WTC11 (cell line): ENCODE results near the gene LOXL1. TPM values are rescaled to one million over a fixed set of nuclear protein-coding genes. Genes with fewer than 3 reads are reported as not detected.

Experiments
- ATAC-seq: fragments of 200-7000 bp; cut with Tn5 transposase; 2 replicates; pipeline ENCODE4 v1.10.0; 2021; ENCODE audit warnings: mild to moderate bottlenecking, moderate library complexity
- CTCF ChIA-PET: fragments of 300-600 bp; sonication (Branson Sonifier 250); formaldehyde crosslinking; loops from one replicate; lab custom pipeline; 2021; ENCODE audit warnings: antibody characterized with exemption; lab: Charles Lee
- POLR2A ChIA-PET: fragments of 350-600 bp; sonication (Branson Sonifier 250); formaldehyde crosslinking; loops from one replicate; lab custom pipeline; 2021; ENCODE audit warnings: antibody characterized with exemption; lab: Charles Lee
- DNase-seq: peaks from one replicate; pipeline ENCODE4 v3.0.0; 2021; ENCODE audit warnings: low spot score
- H3K27ac Mint-ChIP-seq: 2 replicates; pipeline ENCODE4 v1.8.0; 2021; ENCODE audit warnings: mixed read lengths
- H3K27me3 Mint-ChIP-seq: 2 replicates; pipeline ENCODE4 v1.8.0; 2021; ENCODE audit warnings: low read depth, mild to moderate bottlenecking, moderate library complexity, mixed read lengths
- H3K36me3 Mint-ChIP-seq: 2 replicates; pipeline ENCODE4 v1.8.0; 2021; ENCODE audit warnings: mixed read lengths
- H3K4me1 Mint-ChIP-seq: 2 replicates; pipeline ENCODE4 v1.8.0; 2022; ENCODE audit warnings: mixed read lengths
- H3K4me3 Mint-ChIP-seq: 2 replicates; pipeline ENCODE4 v1.8.0; 2021; ENCODE audit warnings: mild to moderate bottlenecking, moderate library complexity, mixed read lengths
- H3K9me3 Mint-ChIP-seq: 2 replicates; pipeline ENCODE4 v1.8.0; 2021; ENCODE audit warnings: mixed read lengths
- CBFB ChIP-seq: sonication (generic); formaldehyde crosslinking; IDR thresholded peaks from 2 replicates; pipeline ENCODE4 v1.8.1; 2022; ENCODE audit warnings: mild to moderate bottlenecking, low read depth, missing genetic modification reagents
- CREM ChIP-seq: sonication (generic); formaldehyde crosslinking; IDR thresholded peaks from 2 replicates; pipeline ENCODE4 v1.8.1; 2022; ENCODE audit warnings: mild to moderate bottlenecking, missing genetic modification reagents, moderate library complexity
- ELF4 ChIP-seq: sonication (generic); formaldehyde crosslinking; IDR thresholded peaks from 2 replicates; pipeline ENCODE4 v1.8.1; 2022; ENCODE audit warnings: low read depth, mild to moderate bottlenecking, moderate library complexity, missing genetic modification reagents
- EMX1 ChIP-seq: fragments of 250-450 bp; sonication (Bioruptor Pico); IDR thresholded peaks from 2 replicates; pipeline ENCODE4 v1.8.0; 2021; ENCODE audit warnings: mild to moderate bottlenecking
- ETV6 ChIP-seq: sonication (generic); formaldehyde crosslinking; IDR thresholded peaks from 2 replicates; pipeline ENCODE4 v1.8.1; 2022; ENCODE audit warnings: mild to moderate bottlenecking, missing genetic modification reagents
- GRHL2 ChIP-seq: fragments of 250-450 bp; sonication (Bioruptor Pico); IDR thresholded peaks from 2 replicates; pipeline ENCODE4 v1.8.0; 2022; ENCODE audit warnings: mild to moderate bottlenecking, moderate library complexity; ENCODE audit not compliant: insufficient replicate concordance, severe bottlenecking
- GTF2I ChIP-seq: fragments of 250-450 bp; sonication (Bioruptor Pico); conservative IDR thresholded peaks from 2 replicates; pipeline ENCODE4 v1.4.0; 2021; ENCODE audit warnings: mild to moderate bottlenecking
- MYBL2 ChIP-seq: sonication (generic); formaldehyde crosslinking; IDR thresholded peaks from 2 replicates; pipeline ENCODE4 v1.8.1; 2023; ENCODE audit warnings: mild to moderate bottlenecking, moderate library complexity, missing genetic modification reagents
- NR1H2 ChIP-seq: sonication (generic); formaldehyde crosslinking; IDR thresholded peaks from 2 replicates; pipeline ENCODE4 v1.9.0; 2021; ENCODE audit warnings: mild to moderate bottlenecking, moderate library complexity, missing genetic modification reagents
- NR3C1 ChIP-seq: sonication (generic); formaldehyde crosslinking; conservative IDR thresholded peaks from 2 replicates; pipeline ENCODE4 v1.8.1; 2023; ENCODE audit warnings: low read depth, mild to moderate bottlenecking, missing genetic modification reagents
- OVOL2 ChIP-seq: fragments of 250-450 bp; sonication (Bioruptor Pico); IDR thresholded peaks from 2 replicates; pipeline ENCODE4 v1.9.0; 2021; ENCODE audit warnings: mild to moderate bottlenecking, borderline replicate concordance
- SMAD3 ChIP-seq: sonication (generic); formaldehyde crosslinking; IDR thresholded peaks from 2 replicates; pipeline ENCODE4 v1.8.0; 2022; ENCODE audit warnings: missing genetic modification reagents, mild to moderate bottlenecking, borderline replicate concordance
- ZNF396 ChIP-seq: fragments of 250-450 bp; sonication (Bioruptor Pico); IDR thresholded peaks from 2 replicates; pipeline ENCODE4 v1.8.0; 2021; ENCODE audit warnings: mild to moderate bottlenecking, moderate library complexity, borderline replicate concordance
- total RNA-seq: library from RNA; stranded (reverse); gene quantifications from 3 replicates; pipeline ENCODE4 v1.2.3, GENCODE V29; 2021
- TF ChIP-seq, protein P1 (sequence below): sonication (generic); formaldehyde crosslinking; IDR thresholded peaks from 2 replicates; pipeline ENCODE4 v1.8.1; 2022; ENCODE audit warnings: low read depth, mild to moderate bottlenecking, moderate library complexity, missing genetic modification reagents, borderline replicate concordance
- TF ChIP-seq, protein P2 (sequence below): sonication (generic); formaldehyde crosslinking; IDR thresholded peaks from 2 replicates; pipeline ENCODE4 v1.8.1; 2023; ENCODE audit warnings: mild to moderate bottlenecking, missing genetic modification reagents
- TF ChIP-seq, protein P3 (sequence below): sonication (generic); formaldehyde crosslinking; IDR thresholded peaks from 2 replicates; pipeline ENCODE4 v1.8.1; 2023; ENCODE audit warnings: mild to moderate bottlenecking, missing genetic modification reagents
- TF ChIP-seq, protein P4 (sequence below): fragments of 200-600 bp; IDR thresholded peaks from 2 replicates; pipeline ENCODE4 v1.8.0; 2022; ENCODE audit warnings: antibody characterized with exemption
- TF ChIP-seq, protein P5 (sequence below): sonication (generic); formaldehyde crosslinking; IDR thresholded peaks from 2 replicates; pipeline ENCODE4 v1.8.0; 2022; ENCODE audit warnings: mild to moderate bottlenecking, missing genetic modification reagents
- TF ChIP-seq, protein P6 (sequence below): sonication (generic); formaldehyde crosslinking; IDR thresholded peaks from 2 replicates; pipeline ENCODE4 v1.8.0; 2022; ENCODE audit warnings: mild to moderate bottlenecking, missing genetic modification reagents

The LOXL1 gene
- total RNA-seq, 1 experiment from 2014 or later = 10.6 TPM

DNA sequence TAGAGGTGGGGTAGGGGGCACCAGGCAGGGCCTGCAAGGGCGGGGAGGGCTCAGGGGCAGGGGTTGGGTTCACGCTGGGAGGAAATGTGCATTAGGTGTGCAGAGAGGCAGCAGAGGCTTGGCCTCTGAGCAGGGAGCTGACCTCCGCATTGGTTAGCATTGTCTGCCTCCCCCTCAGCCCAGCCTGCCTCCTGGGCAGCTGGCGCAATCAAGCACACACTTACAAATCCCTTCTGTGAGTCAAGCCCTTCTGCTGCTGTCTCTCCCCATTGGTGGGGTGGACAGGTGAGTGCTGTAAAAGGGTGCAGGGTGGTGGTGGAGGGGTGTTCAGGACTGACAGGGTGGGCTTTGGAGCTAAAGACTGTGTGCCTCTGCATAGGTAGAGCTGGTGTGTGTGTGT, 9.3 kb downstream of the LOXL1 start:
- Mint-ChIP-seq H3K27me3 (no peaks in the 10 kb centered on the region), H3K9me3 (no peaks in the 10 kb centered on the region), H3K36me3 (no peaks in the 10 kb centered on the region), H3K4me1 (peaks cover 14% of the 10 kb centered on the region), H3K4me3 (no peak overlapping the region), H3K27ac (no peak overlapping the region)
- TF ChIP-seq, protein P1, sequence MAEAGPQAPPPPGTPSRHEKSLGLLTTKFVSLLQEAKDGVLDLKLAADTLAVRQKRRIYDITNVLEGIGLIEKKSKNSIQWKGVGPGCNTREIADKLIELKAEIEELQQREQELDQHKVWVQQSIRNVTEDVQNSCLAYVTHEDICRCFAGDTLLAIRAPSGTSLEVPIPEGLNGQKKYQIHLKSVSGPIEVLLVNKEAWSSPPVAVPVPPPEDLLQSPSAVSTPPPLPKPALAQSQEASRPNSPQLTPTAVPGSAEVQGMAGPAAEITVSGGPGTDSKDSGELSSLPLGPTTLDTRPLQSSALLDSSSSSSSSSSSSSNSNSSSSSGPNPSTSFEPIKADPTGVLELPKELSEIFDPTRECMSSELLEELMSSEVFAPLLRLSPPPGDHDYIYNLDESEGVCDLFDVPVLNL (CRISPR knock-in tag) = no peak
- TF ChIP-seq NR3C1 = no peak
- TF ChIP-seq, protein P2, sequence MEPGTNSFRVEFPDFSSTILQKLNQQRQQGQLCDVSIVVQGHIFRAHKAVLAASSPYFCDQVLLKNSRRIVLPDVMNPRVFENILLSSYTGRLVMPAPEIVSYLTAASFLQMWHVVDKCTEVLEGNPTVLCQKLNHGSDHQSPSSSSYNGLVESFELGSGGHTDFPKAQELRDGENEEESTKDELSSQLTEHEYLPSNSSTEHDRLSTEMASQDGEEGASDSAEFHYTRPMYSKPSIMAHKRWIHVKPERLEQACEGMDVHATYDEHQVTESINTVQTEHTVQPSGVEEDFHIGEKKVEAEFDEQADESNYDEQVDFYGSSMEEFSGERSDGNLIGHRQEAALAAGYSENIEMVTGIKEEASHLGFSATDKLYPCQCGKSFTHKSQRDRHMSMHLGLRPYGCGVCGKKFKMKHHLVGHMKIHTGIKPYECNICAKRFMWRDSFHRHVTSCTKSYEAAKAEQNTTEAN = no peak
- no peak for TF ChIP-seq SMAD3 (CRISPR knock-in tag)
- TF ChIP-seq MYBL2 (CRISPR knock-in tag) = no peak
- no peak for TF ChIP-seq EMX1 (CRISPR knock-in tag)
- no peak for TF ChIP-seq CBFB (CRISPR knock-in tag)
- no peak for TF ChIP-seq GTF2I (CRISPR knock-in tag)
- TF ChIP-seq, protein P3, sequence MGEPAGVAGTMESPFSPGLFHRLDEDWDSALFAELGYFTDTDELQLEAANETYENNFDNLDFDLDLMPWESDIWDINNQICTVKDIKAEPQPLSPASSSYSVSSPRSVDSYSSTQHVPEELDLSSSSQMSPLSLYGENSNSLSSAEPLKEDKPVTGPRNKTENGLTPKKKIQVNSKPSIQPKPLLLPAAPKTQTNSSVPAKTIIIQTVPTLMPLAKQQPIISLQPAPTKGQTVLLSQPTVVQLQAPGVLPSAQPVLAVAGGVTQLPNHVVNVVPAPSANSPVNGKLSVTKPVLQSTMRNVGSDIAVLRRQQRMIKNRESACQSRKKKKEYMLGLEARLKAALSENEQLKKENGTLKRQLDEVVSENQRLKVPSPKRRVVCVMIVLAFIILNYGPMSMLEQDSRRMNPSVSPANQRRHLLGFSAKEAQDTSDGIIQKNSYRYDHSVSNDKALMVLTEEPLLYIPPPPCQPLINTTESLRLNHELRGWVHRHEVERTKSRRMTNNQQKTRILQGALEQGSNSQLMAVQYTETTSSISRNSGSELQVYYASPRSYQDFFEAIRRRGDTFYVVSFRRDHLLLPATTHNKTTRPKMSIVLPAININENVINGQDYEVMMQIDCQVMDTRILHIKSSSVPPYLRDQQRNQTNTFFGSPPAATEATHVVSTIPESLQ (CRISPR knock-in tag) = no peak
- TF ChIP-seq ZNF396 (CRISPR knock-in tag) = no peak
- TF ChIP-seq, protein P4, sequence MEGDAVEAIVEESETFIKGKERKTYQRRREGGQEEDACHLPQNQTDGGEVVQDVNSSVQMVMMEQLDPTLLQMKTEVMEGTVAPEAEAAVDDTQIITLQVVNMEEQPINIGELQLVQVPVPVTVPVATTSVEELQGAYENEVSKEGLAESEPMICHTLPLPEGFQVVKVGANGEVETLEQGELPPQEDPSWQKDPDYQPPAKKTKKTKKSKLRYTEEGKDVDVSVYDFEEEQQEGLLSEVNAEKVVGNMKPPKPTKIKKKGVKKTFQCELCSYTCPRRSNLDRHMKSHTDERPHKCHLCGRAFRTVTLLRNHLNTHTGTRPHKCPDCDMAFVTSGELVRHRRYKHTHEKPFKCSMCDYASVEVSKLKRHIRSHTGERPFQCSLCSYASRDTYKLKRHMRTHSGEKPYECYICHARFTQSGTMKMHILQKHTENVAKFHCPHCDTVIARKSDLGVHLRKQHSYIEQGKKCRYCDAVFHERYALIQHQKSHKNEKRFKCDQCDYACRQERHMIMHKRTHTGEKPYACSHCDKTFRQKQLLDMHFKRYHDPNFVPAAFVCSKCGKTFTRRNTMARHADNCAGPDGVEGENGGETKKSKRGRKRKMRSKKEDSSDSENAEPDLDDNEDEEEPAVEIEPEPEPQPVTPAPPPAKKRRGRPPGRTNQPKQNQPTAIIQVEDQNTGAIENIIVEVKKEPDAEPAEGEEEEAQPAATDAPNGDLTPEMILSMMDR = no peak
- TF ChIP-seq NR1H2 (CRISPR knock-in tag) = no peak
- no peak for TF ChIP-seq GRHL2 (CRISPR knock-in tag)
- TF ChIP-seq ETV6 (CRISPR knock-in tag) = no peak
- no peak for TF ChIP-seq ELF4
- TF ChIP-seq OVOL2 = no peak
- TF ChIP-seq CREM (CRISPR knock-in tag) = no peak
- TF ChIP-seq, protein P5, sequence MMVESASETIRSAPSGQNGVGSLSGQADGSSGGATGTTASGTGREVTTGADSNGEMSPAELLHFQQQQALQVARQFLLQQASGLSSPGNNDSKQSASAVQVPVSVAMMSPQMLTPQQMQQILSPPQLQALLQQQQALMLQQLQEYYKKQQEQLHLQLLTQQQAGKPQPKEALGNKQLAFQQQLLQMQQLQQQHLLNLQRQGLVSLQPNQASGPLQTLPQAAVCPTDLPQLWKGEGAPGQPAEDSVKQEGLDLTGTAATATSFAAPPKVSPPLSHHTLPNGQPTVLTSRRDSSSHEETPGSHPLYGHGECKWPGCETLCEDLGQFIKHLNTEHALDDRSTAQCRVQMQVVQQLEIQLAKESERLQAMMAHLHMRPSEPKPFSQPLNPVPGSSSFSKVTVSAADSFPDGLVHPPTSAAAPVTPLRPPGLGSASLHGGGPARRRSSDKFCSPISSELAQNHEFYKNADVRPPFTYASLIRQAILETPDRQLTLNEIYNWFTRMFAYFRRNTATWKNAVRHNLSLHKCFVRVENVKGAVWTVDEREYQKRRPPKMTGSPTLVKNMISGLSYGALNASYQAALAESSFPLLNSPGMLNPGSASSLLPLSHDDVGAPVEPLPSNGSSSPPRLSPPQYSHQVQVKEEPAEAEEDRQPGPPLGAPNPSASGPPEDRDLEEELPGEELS (CRISPR knock-in tag) = no peak
- TF ChIP-seq, protein P6, sequence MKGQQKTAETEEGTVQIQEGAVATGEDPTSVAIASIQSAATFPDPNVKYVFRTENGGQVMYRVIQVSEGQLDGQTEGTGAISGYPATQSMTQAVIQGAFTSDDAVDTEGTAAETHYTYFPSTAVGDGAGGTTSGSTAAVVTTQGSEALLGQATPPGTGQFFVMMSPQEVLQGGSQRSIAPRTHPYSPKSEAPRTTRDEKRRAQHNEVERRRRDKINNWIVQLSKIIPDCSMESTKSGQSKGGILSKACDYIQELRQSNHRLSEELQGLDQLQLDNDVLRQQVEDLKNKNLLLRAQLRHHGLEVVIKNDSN (CRISPR knock-in tag) = no peak
- DNase-seq (no peak), ATAC-seq (peak; percentile 36; the same call in 1 of the 2 replicates)
- ChIA-PET CTCF (interaction anchor here (0.8 to 3.4 kb wide), 18 partner anchors 9 to 387 kb away, joined by 3 to 38 read pairs (median 8); partner anchors contain the start of genes LOXL1, PML and TBC1D21), POLR2A (interaction anchor here (1.0 kb wide), 1 partner anchor 12 kb away, joined by 3 read pairs; no protein-coding TSS in a partner anchor)
